Loucy (cell line): Measurements from ENCODE around the gene MAD1L1.
A peak's percentile ranks its signal among the peaks of the same experiment; 100 is the strongest.

Source experiments
- H2AFZ ChIP-seq: fragments of 200-600 bp; sonication (generic); 2 replicates; pipeline ENCODE4 v1.6.0; 2016; ENCODE audit warnings: antibody characterized with exemption, mild to moderate bottlenecking, low read length, moderate library complexity
- H3F3A ChIP-seq: fragments of 200-600 bp; 2 replicates; pipeline ENCODE4 v1.6.0; 2016; ENCODE audit warnings: antibody characterized with exemption, low read depth, mild to moderate bottlenecking
- H3K27me3 ChIP-seq: fragments of 200-600 bp; sonication (generic); 2 replicates; pipeline ENCODE4 v1.6.1; 2014; ENCODE audit warnings: low read length, mild to moderate bottlenecking; ENCODE audit not compliant: insufficient read depth, poor library complexity, severe bottlenecking
- H3K36me3 ChIP-seq: fragments of 200-600 bp; sonication (generic); 2 replicates; pipeline ENCODE4 v1.6.1; 2016; ENCODE audit warnings: low read length; ENCODE audit not compliant: insufficient read depth
- H3K4me1 ChIP-seq: fragments of 200-600 bp; sonication (generic); 2 replicates; pipeline ENCODE4 v1.5.1; 2014; ENCODE audit warnings: low read length, mild to moderate bottlenecking; ENCODE audit not compliant: insufficient read depth, poor library complexity, severe bottlenecking
- H3K4me2 ChIP-seq: fragments of 200-600 bp; sonication (generic); 2 replicates; pipeline ENCODE4 v1.6.0; 2014; ENCODE audit warnings: antibody characterized with exemption, low read length, low read depth, mild to moderate bottlenecking; ENCODE audit not compliant: poor library complexity, severe bottlenecking
- H3K4me3 ChIP-seq: fragments of 200-600 bp; sonication (generic); 2 replicates; pipeline ENCODE4 v1.5.1; 2014; ENCODE audit warnings: low read length, mild to moderate bottlenecking, mixed read lengths; ENCODE audit not compliant: poor library complexity, severe bottlenecking
- H3K79me2 ChIP-seq: fragments of 200-600 bp; sonication (generic); 2 replicates; pipeline ENCODE4 v1.6.1; 2014; ENCODE audit warnings: low read length; ENCODE audit not compliant: insufficient read depth
- H3K9ac ChIP-seq: fragments of 200-600 bp; sonication (generic); 2 replicates; pipeline ENCODE4 v1.6.0; 2014; ENCODE audit warnings: mild to moderate bottlenecking, low read depth, low read length, moderate library complexity; ENCODE audit not compliant: poor library complexity, severe bottlenecking
- H3K9me2 ChIP-seq: fragments of 200-600 bp; sonication (generic); replicated peaks from 2 replicates; pipeline ENCODE4 v1.6.1; 2016; ENCODE audit warnings: low read depth, low read length, mixed read lengths
- H3K9me3 ChIP-seq: fragments of 200-600 bp; sonication (generic); 2 replicates; pipeline ENCODE4 v1.6.1; 2014; ENCODE audit warnings: mild to moderate bottlenecking, antibody characterized with exemption, low read length, low read depth; ENCODE audit not compliant: insufficient read depth
- H4K20me1 ChIP-seq: fragments of 200-600 bp; sonication (generic); 2 replicates; pipeline ENCODE4 v1.6.0; 2014; ENCODE audit warnings: antibody characterized with exemption, low read length, mild to moderate bottlenecking; ENCODE audit not compliant: insufficient read depth, poor library complexity, severe bottlenecking
- CTCF ChIP-seq: fragments of 200-600 bp; sonication (generic); conservative IDR thresholded peaks from 2 replicates; pipeline ENCODE4 v1.5.1; 2014; ENCODE audit warnings: mild to moderate bottlenecking, antibody characterized with exemption, low read length
- EZH2phosphoT487 ChIP-seq: fragments of 200-600 bp; IDR thresholded peaks from 2 replicates; pipeline ENCODE4 v1.6.1; 2018; ENCODE audit warnings: antibody characterized with exemption, mild to moderate bottlenecking, moderate library complexity, borderline replicate concordance

MAD1L1 gene

GRCh38 chr7:2230882-2231281 lies 1.9 kb downstream of the MAD1L1 start:
- H3K79me2 ChIP-seq: peaks cover 56% of the 10 kb centered on the region
- H3K9me3 ChIP-seq: no peaks in the 10 kb centered on the region
- no peaks in the 10 kb centered on the region for H3K27me3 ChIP-seq
- peaks cover 9% of the 10 kb centered on the region; the same call in 1 of the 2 replicates for H3F3A ChIP-seq
- H3K4me2 ChIP-seq: peak overlapping the region; percentile 93
- peak overlapping the region; percentile 47 for H3K4me3 ChIP-seq
- peaks cover 19% of the 10 kb centered on the region for H4K20me1 ChIP-seq
- peaks cover 30% of the 10 kb centered on the region; the same call in 1 of the 2 replicates for H3K36me3 ChIP-seq
- peaks cover 25% of the 10 kb centered on the region for H3K4me1 ChIP-seq
- TF ChIP-seq CTCF (no peak), EZH2phosphoT487 (no peak)
- no peak overlapping the region for H2AFZ ChIP-seq
- no peaks in the 10 kb centered on the region for H3K9me2 ChIP-seq
- H3K9ac ChIP-seq: peak overlapping the region; percentile 94

DNA sequence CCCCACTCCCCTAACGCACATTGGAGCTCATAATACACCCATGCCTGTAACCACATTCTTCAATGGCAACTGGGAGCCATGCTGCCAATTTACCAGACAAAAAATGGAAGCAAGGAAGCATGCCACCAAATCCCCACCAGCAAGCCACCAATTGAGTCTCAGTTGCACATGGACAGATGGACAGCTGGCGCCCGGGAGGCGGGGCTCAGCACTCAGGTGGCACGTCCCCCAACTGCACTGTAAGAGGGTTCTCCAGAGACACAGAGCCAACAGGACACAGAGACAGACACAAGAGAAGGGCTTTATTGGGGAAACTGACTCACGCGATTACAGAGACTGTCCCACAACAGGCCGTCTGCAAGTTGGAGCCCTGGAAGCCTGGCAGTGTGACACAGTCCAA lies 2.5 kb downstream of the MAD1L1 start:
- H3F3A ChIP-seq: peaks cover 9% of the 10 kb centered on the region; the same call in 1 of the 2 replicates
- no peaks in the 10 kb centered on the region for H3K9me3 ChIP-seq
- H3K79me2 ChIP-seq: peaks cover 61% of the 10 kb centered on the region
- peaks cover 32% of the 10 kb centered on the region; the same call in 1 of the 2 replicates for H3K36me3 ChIP-seq
- H3K9ac ChIP-seq: peak overlapping the region; percentile 94
- H2AFZ ChIP-seq: no peak overlapping the region
- peak overlapping the region; percentile 47 for H3K4me3 ChIP-seq
- H3K27me3 ChIP-seq: no peaks in the 10 kb centered on the region
- TF ChIP-seq CTCF: no peak
- no peak for TF ChIP-seq EZH2phosphoT487
- peaks cover 19% of the 10 kb centered on the region for H4K20me1 ChIP-seq
- peak overlapping the region; percentile 93 for H3K4me2 ChIP-seq
- peaks cover 25% of the 10 kb centered on the region for H3K4me1 ChIP-seq
- no peaks in the 10 kb centered on the region for H3K9me2 ChIP-seq

GRCh38 chr7:2229467-2229866 lies 3.3 kb downstream of the MAD1L1 start:
- Histone ChIP-seq H3K9me2 (no peaks in the 10 kb centered on the region), H3K79me2 (peaks cover 61% of the 10 kb centered on the region), H3F3A (peaks cover 4% of the 10 kb centered on the region; the same call in 1 of the 2 replicates), H3K36me3 (peaks cover 32% of the 10 kb centered on the region; the same call in 1 of the 2 replicates), H3K9me3 (no peaks in the 10 kb centered on the region), H3K27me3 (no peaks in the 10 kb centered on the region), H3K4me1 (peaks cover 25% of the 10 kb centered on the region), H3K4me2 (peak overlapping the region; percentile 93), H4K20me1 (peaks cover 19% of the 10 kb centered on the region), H2AFZ (no peak overlapping the region), H3K4me3 (no peak overlapping the region), H3K9ac (peak overlapping the region; percentile 94)
- TF ChIP-seq EZH2phosphoT487 (no peak), CTCF (no peak)
